Measurements from ENCODE around the gene PPP1CB.
"Not testable (repeated sequence)": the region's sequence is repeated elsewhere in the genome, so short reads cannot be mapped to it uniquely, and the experiment has no call there.

The PPP1CB gene

GRCh38 chr2:28779001-28779400 is 27.4 kb downstream of the PPP1CB start:
- no peaks in the 10 kb centered on the region for H3F3A ChIP-seq (ENCODE audit: control insufficient read depth, insufficient read depth)

GRCh38 chr2:28780496-28780895 is 28.9 kb downstream of the PPP1CB start:
- H4K20me1 ChIP-seq (ENCODE audit: control insufficient read depth, insufficient read depth, low read depth, low read length), result peaks cover 6% of the 10 kb centered on the region; the same call in 1 of the 2 replicates
- H3K4me1 ChIP-seq (ENCODE audit: control insufficient read depth, low read length), result peaks cover 3% of the 10 kb centered on the region; the same call in 1 of the 2 replicates
- no peaks in the 10 kb centered on the region for H3K9me3 ChIP-seq (ENCODE audit: control insufficient read depth, insufficient read depth, low read length)
- H3F3A ChIP-seq (ENCODE audit: control insufficient read depth, insufficient read depth), result no peaks in the 10 kb centered on the region
- no peak overlapping the region for H3K4me2 ChIP-seq (ENCODE audit: low read length)
- H3K4me3 ChIP-seq (ENCODE audit: low read length), result no peak overlapping the region
- H3K9me2 ChIP-seq (replicated peaks; ENCODE audit: control insufficient read depth, low read length), result no peaks in the 10 kb centered on the region
- peaks cover 38% of the 10 kb centered on the region for H3K79me2 ChIP-seq (ENCODE audit: control insufficient read depth, low read length)
- no peak for TF ChIP-seq EZH2phosphoT487 (IDR thresholded peaks at IDR 0.05; ENCODE audit: borderline replicate concordance, low read length)
- TF ChIP-seq CTCF (IDR thresholded peaks at IDR 0.05; ENCODE audit: low read depth, low read length, poor library complexity, severe bottlenecking), result no peak
- no peak overlapping the region for H3K27ac ChIP-seq (ENCODE audit: low read depth, low read length)
- no peaks in the 10 kb centered on the region for H3K27me3 ChIP-seq (ENCODE audit: control insufficient read depth, low read length)
- H3K36me3 ChIP-seq (ENCODE audit: control insufficient read depth, low read length), result peaks cover 83% of the 10 kb centered on the region

More at GRCh38 chr2:28779001-28779400, 27.4 kb downstream of the PPP1CB start:
- H3K4me2 ChIP-seq (ENCODE audit: low read length), result no peak overlapping the region
- peaks cover 13% of the 10 kb centered on the region; the same call in 1 of the 2 replicates for H4K20me1 ChIP-seq (ENCODE audit: control insufficient read depth, insufficient read depth, low read depth, low read length)
- no peaks in the 10 kb centered on the region for H3K9me2 ChIP-seq (replicated peaks; ENCODE audit: control insufficient read depth, low read length)
- peaks cover 72% of the 10 kb centered on the region for H3K36me3 ChIP-seq (ENCODE audit: control insufficient read depth, low read length)
- H3K27me3 ChIP-seq (ENCODE audit: control insufficient read depth, low read length), result no peaks in the 10 kb centered on the region
- peaks cover 3% of the 10 kb centered on the region; the same call in 1 of the 2 replicates for H3K4me1 ChIP-seq (ENCODE audit: control insufficient read depth, low read length)
- TF ChIP-seq CTCF (IDR thresholded peaks at IDR 0.05; ENCODE audit: low read depth, low read length, poor library complexity, severe bottlenecking) (no peak), EZH2phosphoT487 (IDR thresholded peaks at IDR 0.05; ENCODE audit: borderline replicate concordance, low read length) (no peak)
- H3K9me3 ChIP-seq (ENCODE audit: control insufficient read depth, insufficient read depth, low read length), result no peaks in the 10 kb centered on the region
- H3K79me2 ChIP-seq (ENCODE audit: control insufficient read depth, low read length), result peaks cover 53% of the 10 kb centered on the region
- no peak overlapping the region for H3K27ac ChIP-seq (ENCODE audit: low read depth, low read length)
- no peak overlapping the region for H3K4me3 ChIP-seq (ENCODE audit: low read length)

- no peaks in the 10 kb centered on the region for H3K27me3 ChIP-seq (ENCODE audit: control insufficient read depth, low read length)
- H3K4me2 ChIP-seq (ENCODE audit: low read length), result no peak overlapping the region
- no peak overlapping the region for H3K4me3 ChIP-seq (ENCODE audit: low read length)
- no peaks in the 10 kb centered on the region for H4K20me1 ChIP-seq (ENCODE audit: control insufficient read depth, insufficient read depth, low read depth, low read length)
- peaks cover 20% of the 10 kb centered on the region for H3K79me2 ChIP-seq (ENCODE audit: control insufficient read depth, low read length)
- TF ChIP-seq CTCF (IDR thresholded peaks at IDR 0.05; ENCODE audit: low read depth, low read length, poor library complexity, severe bottlenecking) (no peak), EZH2phosphoT487 (IDR thresholded peaks at IDR 0.05; ENCODE audit: borderline replicate concordance, low read length) (no peak)
- H3K9me2 ChIP-seq (replicated peaks; ENCODE audit: control insufficient read depth, low read length), result no peaks in the 10 kb centered on the region
- no peaks in the 10 kb centered on the region for H3F3A ChIP-seq (ENCODE audit: control insufficient read depth, insufficient read depth)
- no peaks in the 10 kb centered on the region for H3K9me3 ChIP-seq (ENCODE audit: control insufficient read depth, insufficient read depth, low read length)
- H3K4me1 ChIP-seq (ENCODE audit: control insufficient read depth, low read length), result no peaks in the 10 kb centered on the region
- peaks cover 86% of the 10 kb centered on the region for H3K36me3 ChIP-seq (ENCODE audit: control insufficient read depth, low read length)
- H3K27ac ChIP-seq (ENCODE audit: low read depth, low read length), result no peak overlapping the region
Measured at GRCh38 chr2:28782423-28782822, 30.8 kb downstream of the PPP1CB start.

GRCh38 chr2:28784570-28784969 is 32.9 kb downstream of the PPP1CB start:
- not testable (repeated sequence) for H3K27ac ChIP-seq (ENCODE audit: low read depth, low read length); H4K20me1 ChIP-seq (ENCODE audit: control insufficient read depth, insufficient read depth, low read depth, low read length); H3K4me3 ChIP-seq (ENCODE audit: low read length); H3K4me1 ChIP-seq (ENCODE audit: control insufficient read depth, low read length); H3K9me3 ChIP-seq (ENCODE audit: control insufficient read depth, insufficient read depth, low read length); H3K27me3 ChIP-seq (ENCODE audit: control insufficient read depth, low read length); H3K4me2 ChIP-seq (ENCODE audit: low read length); H3K9me2 ChIP-seq (replicated peaks; ENCODE audit: control insufficient read depth, low read length); H3F3A ChIP-seq (ENCODE audit: control insufficient read depth, insufficient read depth); H3K79me2 ChIP-seq (ENCODE audit: control insufficient read depth, low read length)
- H3K36me3 ChIP-seq (ENCODE audit: control insufficient read depth, low read length), result peaks cover 84% of the 10 kb centered on the region

Data from DOHH2 (cell line).